ENCODE data around the gene PCED1B. TPM values are rescaled to one million over a fixed set of nuclear protein-coding genes. Genes with fewer than 3 reads are reported as not detected.

The PCED1B gene
- total and polyA plus RNA-seq, 2 donors (not counting 1 experiment from before 2014, with no cell fraction given), result 0.33 to 0.83 TPM

- Histone ChIP-seq H3K4me1 (ENCODE audit: control insufficient read depth, extremely low read depth, insufficient read depth, low read length) (peaks cover 12% of the 10 kb centered on the region), H3K4me2 (ENCODE audit: extremely low read depth, insufficient read depth, low read length) (no peak overlapping the region), H2AFZ (ENCODE audit: low read length) (no peak overlapping the region), H3K9ac (ENCODE audit: insufficient read depth, low read length) (no peak overlapping the region), H3K9me3 (ENCODE audit: control insufficient read depth, insufficient read depth, low read depth, low read length) (no peaks in the 10 kb centered on the region), H3K36me3 (ENCODE audit: control insufficient read depth, insufficient read depth, low read length) (no peaks in the 10 kb centered on the region), H3K79me2 (ENCODE audit: control insufficient read depth, insufficient read depth, low read length) (no peaks in the 10 kb centered on the region), H3K27ac (ENCODE audit: insufficient read depth, low read length) (no peak overlapping the region), H3K4me3 (replicated peaks in 1 of 4; ENCODE audit: control extremely low read depth in 1 of 4, insufficient read depth in 1 of 4, low read depth in 3 of 4, low read length in 4 of 4) (no peak overlapping the region), H3K27me3 (ENCODE audit: control insufficient read depth, insufficient read depth, low read length) (no peaks in the 10 kb centered on the region), H4K20me1 (ENCODE audit: control insufficient read depth, extremely low read depth, insufficient read depth, low read length) (no peaks in the 10 kb centered on the region)
- peak in 1 of 2 donors; percentile 66 for DNase-seq (ENCODE audit: low read depth in 2 of 2)
- no peak for TF ChIP-seq EZH2 (IDR thresholded peaks at IDR 0.05; ENCODE audit: low read length, missing control alignments)
- no peak for TF ChIP-seq CTCF (conservative IDR thresholded peaks at IDR 0.05 in 1 of 2, IDR thresholded peaks at IDR 0.05 in 1 of 2; ENCODE audit: low read depth in 1 of 2, low read length in 2 of 2)
Measured at GRCh38 chr12:47280543-47281300, 201.3 kb downstream of the PCED1B start.

GRCh38 chr12:47281667-47282171, 202.3 kb downstream of the PCED1B start:
- Histone ChIP-seq H3K4me2 (ENCODE audit: extremely low read depth, insufficient read depth, low read length) (no peak overlapping the region), H3K27ac (ENCODE audit: insufficient read depth, low read length) (no peak overlapping the region), H3K79me2 (ENCODE audit: control insufficient read depth, insufficient read depth, low read length) (no peaks in the 10 kb centered on the region), H3K9ac (ENCODE audit: insufficient read depth, low read length) (no peak overlapping the region), H3K36me3 (ENCODE audit: control insufficient read depth, insufficient read depth, low read length) (no peaks in the 10 kb centered on the region), H4K20me1 (ENCODE audit: control insufficient read depth, extremely low read depth, insufficient read depth, low read length) (no peaks in the 10 kb centered on the region), H3K4me3 (replicated peaks in 1 of 4; ENCODE audit: control extremely low read depth in 1 of 4, insufficient read depth in 1 of 4, low read depth in 3 of 4, low read length in 4 of 4) (no peak overlapping the region), H3K27me3 (ENCODE audit: control insufficient read depth, insufficient read depth, low read length) (no peaks in the 10 kb centered on the region), H2AFZ (ENCODE audit: low read length) (no peak overlapping the region), H3K9me3 (ENCODE audit: control insufficient read depth, insufficient read depth, low read depth, low read length) (no peaks in the 10 kb centered on the region), H3K4me1 (ENCODE audit: control insufficient read depth, extremely low read depth, insufficient read depth, low read length) (peaks cover 12% of the 10 kb centered on the region)
- peak; percentile 30 to 82 for DNase-seq (ENCODE audit: low read depth in 2 of 2)
- TF ChIP-seq EZH2 (IDR thresholded peaks at IDR 0.05; ENCODE audit: low read length, missing control alignments) (no peak), CTCF (conservative IDR thresholded peaks at IDR 0.05 in 1 of 2, IDR thresholded peaks at IDR 0.05 in 1 of 2; ENCODE audit: low read depth in 1 of 2, low read length in 2 of 2) (no peak)

GRCh38 chr12:47282206-47282605, 202.8 kb downstream of the PCED1B start:
- no peak overlapping the region for H2AFZ ChIP-seq (ENCODE audit: low read length)
- H3K4me1 ChIP-seq (ENCODE audit: control insufficient read depth, extremely low read depth, insufficient read depth, low read length), result peaks cover 8% of the 10 kb centered on the region
- H3K36me3 ChIP-seq (ENCODE audit: control insufficient read depth, insufficient read depth, low read length), result no peaks in the 10 kb centered on the region
- no peak overlapping the region for H3K4me3 ChIP-seq (replicated peaks in 1 of 4; ENCODE audit: control extremely low read depth in 1 of 4, insufficient read depth in 1 of 4, low read depth in 3 of 4, low read length in 4 of 4)
- TF ChIP-seq EZH2 (IDR thresholded peaks at IDR 0.05; ENCODE audit: low read length, missing control alignments) (no peak), CTCF (conservative IDR thresholded peaks at IDR 0.05 in 1 of 2, IDR thresholded peaks at IDR 0.05 in 1 of 2; ENCODE audit: low read depth in 1 of 2, low read length in 2 of 2) (no peak)
- DNase-seq (ENCODE audit: low read depth in 2 of 2), result peak in 1 of 2 donors; percentile 90
- no peaks in the 10 kb centered on the region for H3K27me3 ChIP-seq (ENCODE audit: control insufficient read depth, insufficient read depth, low read length)
- no peak overlapping the region for H3K27ac ChIP-seq (ENCODE audit: insufficient read depth, low read length)
- no peak overlapping the region for H3K4me2 ChIP-seq (ENCODE audit: extremely low read depth, insufficient read depth, low read length)
- H3K9me3 ChIP-seq (ENCODE audit: control insufficient read depth, insufficient read depth, low read depth, low read length), result no peaks in the 10 kb centered on the region
- no peak overlapping the region for H3K9ac ChIP-seq (ENCODE audit: insufficient read depth, low read length)
- no peaks in the 10 kb centered on the region for H3K79me2 ChIP-seq (ENCODE audit: control insufficient read depth, insufficient read depth, low read length)
- no peaks in the 10 kb centered on the region for H4K20me1 ChIP-seq (ENCODE audit: control insufficient read depth, extremely low read depth, insufficient read depth, low read length)

Other genes starting within 250 kb of the PCED1B start
- gene AMIGO2, start 338 bp downstream of the PCED1B start, total RNA-seq, result 2.3 and 6.9 TPM in 2 replicates
- 8.6 and 12.4 TPM in 2 replicates for gene AMIGO2, start 338 bp downstream of the PCED1B start, polyA plus RNA-seq

Measured in fibroblast of lung (primary cell).